HFF-Myc (cell line): ENCODE measurements around the gene MAGEH1.

ENCODE experiments used
- DNase-seq: peaks from one replicate; pipeline ENCODE4 v3.0.0-alpha.2; 2011; ENCODE audit warnings: low read depth; ENCODE audit errors: extremely low read depth
- H3K4me3 ChIP-seq: replicated peaks from 2 replicates; pipeline ENCODE4 v1.5.1; 2011; ENCODE audit warnings: low read depth, mild to moderate bottlenecking, control low read depth, low read length
- TF ChIP-seq, protein P1 (sequence below): IDR thresholded peaks from 2 replicates; pipeline ENCODE4 v1.5.1; 2012; ENCODE audit warnings: mild to moderate bottlenecking, low read depth, low read length, control low read depth; ENCODE audit errors: missing control alignments

The MAGEH1 gene

DNA sequence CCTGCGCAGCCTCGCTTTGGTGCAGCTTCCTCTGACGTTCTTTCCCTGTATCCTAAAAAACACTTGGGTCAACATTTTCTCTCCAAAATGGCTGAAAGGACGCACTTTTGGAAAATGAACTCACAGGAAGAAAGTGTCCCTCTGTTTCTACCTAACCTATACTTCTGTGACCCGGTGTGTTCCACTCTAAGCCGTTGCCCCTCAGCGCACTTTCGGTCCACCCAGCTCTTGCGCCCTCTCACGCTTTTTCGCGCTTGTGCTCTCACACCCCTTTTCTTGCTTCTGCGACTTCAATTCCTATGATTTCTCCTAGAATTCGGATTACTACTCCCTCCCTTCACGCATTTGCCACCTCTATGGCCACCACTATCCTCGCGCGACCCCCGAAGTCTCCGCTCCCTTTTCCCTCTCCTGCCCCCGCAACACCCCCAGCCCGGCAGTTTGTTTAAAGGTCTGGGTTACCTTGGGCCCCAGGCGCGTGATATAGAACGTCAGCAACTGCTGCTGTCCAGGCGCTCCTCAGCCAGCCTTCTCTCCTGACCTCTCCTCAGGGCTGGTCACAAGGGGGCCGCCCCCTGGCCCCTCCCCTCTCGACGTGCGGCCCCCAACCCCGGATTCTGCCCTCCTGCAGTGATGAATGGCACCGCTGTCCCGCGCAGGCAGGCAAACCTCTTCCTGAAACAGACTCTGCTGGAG lies 37.5 kb downstream of the MAGEH1 start, which contains the start of gene USP51:
TSS of gene USP51 (minus strand) at position 535 of the 696 bp plus-strand sequence. CDS start 909 bp downstream, outside the sequence.
- DNase-seq = no peak
- TF ChIP-seq, protein P1, sequence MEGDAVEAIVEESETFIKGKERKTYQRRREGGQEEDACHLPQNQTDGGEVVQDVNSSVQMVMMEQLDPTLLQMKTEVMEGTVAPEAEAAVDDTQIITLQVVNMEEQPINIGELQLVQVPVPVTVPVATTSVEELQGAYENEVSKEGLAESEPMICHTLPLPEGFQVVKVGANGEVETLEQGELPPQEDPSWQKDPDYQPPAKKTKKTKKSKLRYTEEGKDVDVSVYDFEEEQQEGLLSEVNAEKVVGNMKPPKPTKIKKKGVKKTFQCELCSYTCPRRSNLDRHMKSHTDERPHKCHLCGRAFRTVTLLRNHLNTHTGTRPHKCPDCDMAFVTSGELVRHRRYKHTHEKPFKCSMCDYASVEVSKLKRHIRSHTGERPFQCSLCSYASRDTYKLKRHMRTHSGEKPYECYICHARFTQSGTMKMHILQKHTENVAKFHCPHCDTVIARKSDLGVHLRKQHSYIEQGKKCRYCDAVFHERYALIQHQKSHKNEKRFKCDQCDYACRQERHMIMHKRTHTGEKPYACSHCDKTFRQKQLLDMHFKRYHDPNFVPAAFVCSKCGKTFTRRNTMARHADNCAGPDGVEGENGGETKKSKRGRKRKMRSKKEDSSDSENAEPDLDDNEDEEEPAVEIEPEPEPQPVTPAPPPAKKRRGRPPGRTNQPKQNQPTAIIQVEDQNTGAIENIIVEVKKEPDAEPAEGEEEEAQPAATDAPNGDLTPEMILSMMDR = no peak
- peak within 1 kb of the TSS; percentile 51 for H3K4me3 ChIP-seq

DNA sequence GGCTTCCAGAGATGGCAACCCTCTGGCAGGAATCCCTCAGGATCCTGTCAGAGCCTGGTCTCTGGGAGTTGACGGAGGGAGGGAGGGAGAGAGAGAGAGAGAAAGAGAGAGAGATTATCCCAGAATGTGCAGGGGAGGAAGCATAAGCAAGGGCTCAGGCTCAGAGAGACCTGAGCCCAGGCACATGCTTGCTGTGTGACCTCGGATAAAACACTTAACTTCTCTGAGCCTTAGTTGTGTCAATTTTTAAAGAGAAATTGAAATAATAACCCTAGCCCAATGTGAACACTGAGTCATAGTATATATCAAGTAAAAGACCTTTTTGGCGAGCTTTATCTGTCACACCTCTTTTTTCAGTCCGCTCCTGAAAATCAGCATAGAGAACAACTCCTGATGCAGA lies 38.2 kb downstream of the MAGEH1 start:
- no peak for DNase-seq
- TF ChIP-seq, protein P1 = no peak

DNA sequence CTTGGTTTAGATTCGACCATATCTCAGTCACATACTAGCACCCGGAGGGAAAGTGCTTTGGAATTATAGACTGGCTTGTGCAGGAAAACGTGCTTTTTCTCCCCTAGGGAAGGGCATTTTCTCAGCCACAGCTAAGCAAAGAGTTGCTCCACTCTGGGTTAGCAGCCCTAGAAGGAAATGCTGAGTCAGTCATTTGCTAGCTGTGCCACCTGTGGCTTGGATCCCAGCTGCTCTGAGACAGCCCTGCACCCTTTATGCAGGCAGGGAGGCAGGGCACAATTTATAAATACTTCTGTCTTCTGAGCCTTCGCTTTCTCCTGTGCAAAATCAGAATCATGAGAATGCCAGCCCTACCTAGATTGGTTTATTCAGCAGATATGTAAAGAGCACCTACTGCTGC lies 39.0 kb downstream of the MAGEH1 start:
- no peak overlapping the region for H3K4me3 ChIP-seq
- DNase-seq = no peak

More for the DNA sequence above, 38.2 kb downstream of the MAGEH1 start:
- H3K4me3 ChIP-seq = peak overlapping the region; percentile 51

More for the DNA sequence above, 39.0 kb downstream of the MAGEH1 start:
- TF ChIP-seq, protein P1 = no peak
